ENCODE measurements around the gene ASB18.

ASB18 gene

DNA sequence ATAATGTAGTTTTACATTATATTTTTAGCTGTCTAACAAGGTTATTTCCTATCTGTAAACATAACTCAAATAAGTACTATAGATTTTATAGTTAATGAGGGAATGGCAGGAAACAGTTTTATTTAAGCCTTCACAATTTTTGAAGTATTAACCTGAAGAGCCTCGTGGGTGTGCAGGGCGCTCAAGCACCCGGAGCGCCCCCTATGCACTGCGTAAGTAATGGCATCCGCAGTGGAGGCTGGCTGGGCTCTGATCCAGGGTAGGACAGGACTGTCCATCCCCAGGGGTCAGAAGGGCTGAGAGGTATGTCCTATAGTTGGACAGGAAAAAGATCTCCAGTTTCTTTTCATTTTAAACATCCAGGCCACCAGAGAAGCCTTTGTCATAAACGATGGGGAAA is 87.8 kb downstream of the ASB18 start:
- H3K36me3 ChIP-seq: no peaks in the 10 kb centered on the region
- peaks cover 93% of the 10 kb centered on the region for H3K27me3 ChIP-seq
- DNase-seq: no peak
- H3K4me3 ChIP-seq (ENCODE audit: low read depth, low read length): no peak overlapping the region
- TF ChIP-seq, protein P1, sequence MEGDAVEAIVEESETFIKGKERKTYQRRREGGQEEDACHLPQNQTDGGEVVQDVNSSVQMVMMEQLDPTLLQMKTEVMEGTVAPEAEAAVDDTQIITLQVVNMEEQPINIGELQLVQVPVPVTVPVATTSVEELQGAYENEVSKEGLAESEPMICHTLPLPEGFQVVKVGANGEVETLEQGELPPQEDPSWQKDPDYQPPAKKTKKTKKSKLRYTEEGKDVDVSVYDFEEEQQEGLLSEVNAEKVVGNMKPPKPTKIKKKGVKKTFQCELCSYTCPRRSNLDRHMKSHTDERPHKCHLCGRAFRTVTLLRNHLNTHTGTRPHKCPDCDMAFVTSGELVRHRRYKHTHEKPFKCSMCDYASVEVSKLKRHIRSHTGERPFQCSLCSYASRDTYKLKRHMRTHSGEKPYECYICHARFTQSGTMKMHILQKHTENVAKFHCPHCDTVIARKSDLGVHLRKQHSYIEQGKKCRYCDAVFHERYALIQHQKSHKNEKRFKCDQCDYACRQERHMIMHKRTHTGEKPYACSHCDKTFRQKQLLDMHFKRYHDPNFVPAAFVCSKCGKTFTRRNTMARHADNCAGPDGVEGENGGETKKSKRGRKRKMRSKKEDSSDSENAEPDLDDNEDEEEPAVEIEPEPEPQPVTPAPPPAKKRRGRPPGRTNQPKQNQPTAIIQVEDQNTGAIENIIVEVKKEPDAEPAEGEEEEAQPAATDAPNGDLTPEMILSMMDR (IDR thresholded peaks at IDR 0.05; ENCODE audit: low read depth, low read length): peak; percentile 86
- peaks cover 4% of the 10 kb centered on the region; the same call in 1 of the 2 replicates for H3K4me1 ChIP-seq
- H3K9me3 ChIP-seq: no peaks in the 10 kb centered on the region

DNA sequence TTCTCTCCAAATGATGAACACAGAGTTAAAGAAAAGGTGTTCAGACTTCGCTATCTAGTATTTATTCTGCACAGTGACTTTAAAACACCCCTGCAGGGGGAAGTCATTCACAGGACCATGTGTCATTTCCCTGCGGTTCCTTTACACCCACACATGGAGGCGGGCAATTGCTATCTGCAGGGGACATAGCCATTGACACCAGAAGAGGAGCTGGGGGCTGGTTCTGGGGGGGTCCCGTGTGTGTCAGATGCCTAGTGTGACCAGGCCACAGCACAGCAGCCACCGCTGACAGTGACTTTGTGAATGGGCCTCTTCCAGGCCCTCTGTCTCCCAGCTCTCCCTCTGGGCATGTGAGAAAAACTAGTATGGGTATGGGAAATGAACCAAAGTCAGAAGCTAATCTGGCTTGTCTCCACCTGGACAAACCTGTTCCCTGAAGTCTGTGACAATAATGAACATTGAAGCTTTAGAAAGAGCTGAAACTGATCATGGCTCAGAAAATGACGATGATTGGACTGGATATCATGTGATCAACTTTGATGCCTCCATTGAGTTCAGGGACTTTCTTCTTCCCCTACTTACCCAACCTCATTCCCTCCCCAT is 88.6 kb downstream of the ASB18 start:
- H3K4me3 ChIP-seq (ENCODE audit: low read depth, low read length): no peak overlapping the region
- TF ChIP-seq, protein P1 (IDR thresholded peaks at IDR 0.05; ENCODE audit: low read depth, low read length): no peak
- H3K36me3 ChIP-seq: no peaks in the 10 kb centered on the region
- H3K27me3 ChIP-seq: peaks cover 97% of the 10 kb centered on the region
- H3K9me3 ChIP-seq: no peaks in the 10 kb centered on the region
- DNase-seq: no peak
- peaks cover 4% of the 10 kb centered on the region; the same call in 1 of the 2 replicates for H3K4me1 ChIP-seq

DNA sequence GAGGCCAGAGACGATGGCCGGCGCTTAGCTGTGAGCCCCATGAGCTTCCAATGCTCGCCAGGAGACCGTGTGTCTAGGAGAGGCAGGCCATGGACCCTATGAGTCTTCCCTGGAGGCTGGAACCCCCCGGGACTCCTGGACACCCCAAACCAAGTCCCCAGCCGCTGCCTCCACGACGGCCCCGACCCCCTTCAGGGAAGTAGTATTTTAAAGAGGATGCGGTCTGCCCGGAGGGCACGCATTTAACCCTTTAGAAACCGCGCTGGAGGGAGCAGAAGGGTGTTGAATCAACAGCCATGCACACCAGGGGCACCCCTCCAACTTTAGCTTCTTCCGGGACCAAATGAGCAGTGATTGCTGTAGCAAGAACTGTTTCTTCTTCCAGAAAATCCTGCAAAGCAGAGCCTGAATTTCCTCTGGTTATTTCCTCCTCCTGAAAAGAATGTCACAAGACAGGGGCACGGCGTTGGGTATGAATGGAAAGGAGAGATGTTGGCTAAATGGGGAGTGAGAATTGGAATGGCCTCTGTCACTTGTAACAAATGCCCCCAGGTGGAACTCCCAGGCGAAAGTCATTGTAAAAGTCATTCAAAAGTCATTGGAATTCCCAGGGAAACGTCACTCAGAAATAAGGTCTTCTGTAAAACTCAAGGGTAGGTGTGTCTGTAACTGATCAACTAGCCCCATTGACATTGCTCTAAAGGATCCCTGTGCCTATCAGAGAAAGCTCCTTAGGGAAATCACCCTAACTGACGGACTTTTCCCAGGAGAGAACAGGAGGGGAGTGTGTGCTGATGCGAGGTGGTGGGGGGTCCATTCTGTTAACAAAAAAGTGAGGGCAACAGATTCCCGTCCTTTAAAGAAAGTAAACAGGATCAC is 90.2 kb downstream of the ASB18 start:
- TF ChIP-seq, protein P1 (IDR thresholded peaks at IDR 0.05; ENCODE audit: low read depth, low read length): no peak
- no peak for DNase-seq
- Histone ChIP-seq H3K4me1 (peaks cover 4% of the 10 kb centered on the region; the same call in 1 of the 2 replicates), H3K4me3 (ENCODE audit: low read depth, low read length) (no peak overlapping the region), H3K36me3 (no peaks in the 10 kb centered on the region), H3K27me3 (peaks cover 99% of the 10 kb centered on the region), H3K9me3 (peaks cover 4% of the 10 kb centered on the region; the same call in 1 of the 2 replicates)

DNA sequence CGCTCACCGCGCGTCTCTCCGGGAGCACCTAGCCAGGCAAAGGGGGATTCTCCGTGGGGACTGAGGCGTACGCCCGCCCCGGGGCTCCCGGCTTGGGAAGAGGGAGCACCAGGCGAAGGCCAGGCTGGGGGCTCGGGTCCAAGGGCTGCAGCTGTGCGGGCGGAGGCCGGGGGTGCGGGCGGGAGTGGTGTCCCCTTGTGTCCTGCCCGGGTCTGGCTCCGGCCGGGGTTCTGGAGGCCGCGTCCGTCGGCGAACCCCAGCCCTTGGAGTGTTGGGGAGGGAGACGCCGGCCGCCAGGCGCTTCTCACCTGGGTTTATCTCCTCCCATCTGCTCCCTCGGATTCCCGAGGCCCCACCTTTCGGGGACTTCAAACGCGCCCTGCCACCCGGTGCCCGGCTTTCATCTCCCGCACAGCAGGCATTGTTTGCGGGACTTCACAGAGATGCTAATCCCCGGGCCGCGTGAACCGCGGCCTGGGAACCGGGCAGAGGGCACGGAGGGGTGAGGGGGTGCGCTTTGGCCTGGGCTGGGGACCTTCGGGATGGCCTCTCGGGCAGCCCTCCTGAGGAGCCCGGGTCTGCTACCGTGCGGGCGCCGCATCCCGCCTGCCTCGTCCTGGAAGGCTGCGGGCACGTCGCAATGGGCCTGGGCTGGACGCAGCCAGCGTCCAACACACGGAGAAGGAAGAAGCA is 91.0 kb downstream of the ASB18 start:
- Histone ChIP-seq H3K9me3 (peaks cover 4% of the 10 kb centered on the region; the same call in 1 of the 2 replicates), H3K27me3 (peaks cover 99% of the 10 kb centered on the region), H3K4me3 (ENCODE audit: low read depth, low read length) (no peak overlapping the region), H3K4me1 (no peaks in the 10 kb centered on the region), H3K36me3 (no peaks in the 10 kb centered on the region)
- DNase-seq: no peak
- TF ChIP-seq, protein P1 (IDR thresholded peaks at IDR 0.05; ENCODE audit: low read depth, low read length): no peak

DNA sequence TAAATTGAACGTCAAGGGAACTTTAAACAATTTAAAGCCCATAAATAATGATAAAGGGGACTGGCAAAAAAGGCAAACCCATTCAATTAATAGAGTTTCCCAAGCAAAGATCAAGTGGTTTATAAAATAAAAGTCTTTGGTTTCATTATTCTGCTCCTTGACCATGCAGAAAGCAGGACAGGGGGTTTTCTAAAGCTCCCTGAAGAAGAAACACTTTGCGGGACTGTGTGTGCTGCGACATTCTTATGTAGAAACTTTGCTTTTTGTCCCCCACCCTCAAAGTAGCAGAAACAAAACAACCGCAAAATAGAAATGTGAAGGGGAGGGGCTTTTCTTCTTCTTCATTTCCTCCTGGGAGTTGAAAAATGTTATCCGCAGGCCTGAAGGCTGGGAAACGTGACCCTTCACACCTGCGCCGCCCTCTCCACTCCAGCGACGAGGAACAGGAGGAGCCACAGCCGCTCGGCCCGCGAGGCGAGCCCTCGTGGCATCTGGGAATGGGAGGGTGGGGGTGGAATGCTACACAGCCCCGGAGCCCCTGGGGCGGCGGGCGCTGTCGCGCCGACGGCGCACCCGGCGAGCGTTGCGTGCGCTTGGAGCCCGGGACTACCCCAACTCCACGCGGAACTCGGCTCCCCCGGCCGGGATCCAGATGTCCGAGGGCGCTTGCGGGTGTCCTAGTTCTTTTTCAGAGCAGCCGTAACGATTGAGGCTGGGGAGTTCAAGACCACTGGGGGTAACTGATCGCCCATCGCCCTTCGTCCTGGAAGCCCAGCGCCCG is 91.8 kb downstream of the ASB18 start:
- Histone ChIP-seq H3K4me1 (no peaks in the 10 kb centered on the region), H3K36me3 (no peaks in the 10 kb centered on the region), H3K4me3 (ENCODE audit: low read depth, low read length) (no peak overlapping the region), H3K27me3 (peaks cover 99% of the 10 kb centered on the region), H3K9me3 (peaks cover 4% of the 10 kb centered on the region; the same call in 1 of the 2 replicates)
- TF ChIP-seq, protein P1 (IDR thresholded peaks at IDR 0.05; ENCODE audit: low read depth, low read length): no peak
- no peak for DNase-seq
